B cell (primary cell): ENCODE results near the gene QTRT2. TPM values are rescaled to one million over a fixed set of nuclear protein-coding genes. Genes with fewer than 3 reads are reported as not detected.

Experiments used
- ATAC-seq: fragments of 200-7000 bp; cut with Tn5 transposase; one replicate; pipeline ENCODE4 v1.10.0; 2021; ENCODE audit warnings: low read depth, mild to moderate bottlenecking, moderate number of reproducible peaks, moderate library complexity
- CTCF ChIA-PET: fragments of 350-600 bp; sonication (Branson Sonifier 250); formaldehyde crosslinking; loops from one replicate; lab custom pipeline; 2021; ENCODE audit warnings: antibody characterized with exemption, inconsistent platforms; lab: Charles Lee
- POLR2A ChIA-PET: fragments of 350-600 bp; sonication (Branson Sonifier 250); formaldehyde crosslinking; loops from one replicate; lab custom pipeline; 2021; ENCODE audit warnings: antibody characterized with exemption; lab: Charles Lee
- DNase-seq: peaks from one replicate; pipeline ENCODE4 v3.0.0; 2013
- H2AFZ ChIP-seq: 2 replicates; pipeline ENCODE4 v1.6.1; 2012; ENCODE audit warnings: mild to moderate bottlenecking, low read depth, low read length; ENCODE audit not compliant: insufficient read depth, poor library complexity, severe bottlenecking
- H3K27ac ChIP-seq, 2 donors: 1 replicate in 1 of 2; 2 replicates in 1 of 2; pipeline ENCODE4 v1.5.1; 2012 to 2013; ENCODE audit warnings: low read length in 2 of 2, mild to moderate bottlenecking in 2 of 2, moderate library complexity in 1 of 2
- H3K27me3 ChIP-seq, 4 experiments: fragments of 200-600 bp in 1 of 4; sonication (generic) in 1 of 4; replicated peaks in 1 of 4; 1 replicate in 2 of 4; 2 replicates in 2 of 4; pipeline versions ENCODE4 v1.6.1 to v1.7.0; 2013 to 2016; ENCODE audit warnings: low read length in 3 of 4, mild to moderate bottlenecking in 2 of 4, mixed read lengths in 1 of 4, moderate library complexity in 1 of 4; ENCODE audit not compliant: insufficient read depth in 4 of 4, control insufficient read depth in 3 of 4; ENCODE audit errors: control extremely low read depth in 1 of 4
- H3K36me3 ChIP-seq, 2 experiments: replicated peaks in 1 of 2; 1 replicate in 1 of 2; 2 replicates in 1 of 2; pipeline versions ENCODE4 v1.6.1 to v1.7.1; 2013; ENCODE audit warnings: low read length in 1 of 2; ENCODE audit not compliant: insufficient read depth in 2 of 2, control insufficient read depth in 1 of 2; ENCODE audit errors: control extremely low read depth in 1 of 2, extremely low read depth in 1 of 2
- H3K4me1 ChIP-seq, 2 donors: fragments of 200-600 bp in 1 of 2; sonication (generic) in 1 of 2; 1 replicate in 1 of 2; 2 replicates in 1 of 2; pipeline versions ENCODE4 v1.5.1 to v1.6.1; 2013 to 2017; ENCODE audit warnings: low read length in 2 of 2; ENCODE audit not compliant: control insufficient read depth in 2 of 2, insufficient read depth in 2 of 2
- H3K4me2 ChIP-seq: replicated peaks from 2 replicates; pipeline ENCODE3; 2012; ENCODE audit warnings: mild to moderate bottlenecking, low read depth, low read length; ENCODE audit not compliant: poor library complexity, severe bottlenecking
- H3K4me3 ChIP-seq, 5 experiments: fragments of 200-600 bp in 1 of 5; sonication (generic) in 1 of 5; 1 replicate in 3 of 5; 2 replicates in 2 of 5; pipeline versions ENCODE4 v1.5.1 to v1.7.0; 2011 to 2016; ENCODE audit warnings: low read length in 4 of 5, mild to moderate bottlenecking in 4 of 5, low read depth in 2 of 5, control low read depth in 1 of 5, moderate library complexity in 1 of 5; ENCODE audit not compliant: insufficient read depth in 1 of 5; ENCODE audit errors: control extremely low read depth in 1 of 5, extremely low read depth in 1 of 5
- H3K79me2 ChIP-seq: fragments of 200-600 bp; sonication (generic); one replicate; pipeline ENCODE4 v1.6.0; 2016; ENCODE audit warnings: low read length; ENCODE audit not compliant: control insufficient read depth, insufficient read depth
- H3K9ac ChIP-seq: fragments of 200-600 bp; sonication (generic); 2 replicates; pipeline ENCODE4 v1.6.1; 2017; ENCODE audit warnings: mild to moderate bottlenecking, low read length, moderate library complexity
- H3K9me3 ChIP-seq, 3 donors: one replicate each; pipeline versions ENCODE4 v1.6.1 to v1.7.1; 2013; ENCODE audit warnings: low read length in 2 of 3; ENCODE audit not compliant: control insufficient read depth in 2 of 3, insufficient read depth in 1 of 3; ENCODE audit errors: control extremely low read depth in 1 of 3
- H4K20me1 ChIP-seq: 2 replicates; pipeline ENCODE4 v1.6.0; 2012; ENCODE audit warnings: mild to moderate bottlenecking, low read length; ENCODE audit not compliant: insufficient read depth, control insufficient read depth, poor library complexity, severe bottlenecking
- H3K27ac Mint-ChIP-seq: one replicate; pipeline ENCODE4 v1.8.0; 2021; ENCODE audit warnings: mixed read lengths
- H3K27me3 Mint-ChIP-seq: one replicate; pipeline ENCODE4 v1.8.0; 2021; ENCODE audit warnings: mixed read lengths
- H3K4me1 Mint-ChIP-seq: one replicate; pipeline ENCODE4 v1.8.0; 2021; ENCODE audit warnings: mixed read lengths
- H3K4me3 Mint-ChIP-seq: one replicate; pipeline ENCODE4 v1.8.0; 2021; ENCODE audit warnings: mixed read lengths
- H3K9me3 Mint-ChIP-seq: one replicate; pipeline ENCODE4 v1.8.0; 2022; ENCODE audit warnings: mixed read lengths; ENCODE audit not compliant: insufficient read depth
- EZH2 ChIP-seq: IDR thresholded peaks from 2 replicates; pipeline ENCODE4 v1.6.1; 2012; ENCODE audit warnings: borderline replicate concordance, low read depth, mild to moderate bottlenecking, moderate library complexity, low read length; ENCODE audit not compliant: insufficient read depth, poor library complexity, severe bottlenecking
- WGBS: methylation state at CpG from one replicate; pipeline ENCODE4 v1.1.5; 2013; ENCODE audit warnings: missing lambda C conversion rate; ENCODE audit not compliant: insufficient coverage; 5-methylcytosine and 5-hydroxymethylcytosine counted together
- intact Hi-C: fragments of 100-400 bp; cut with micrococcal nuclease; formaldehyde crosslinking; loops from one replicate; pipeline ENCODE4 v1.10.0; 2022
- polyA plus RNA-seq: library from polyadenylated mRNA; depleted of rRNA; stranded (reverse); fragments of >200 nt; gene quantifications from 2 replicates; pipeline ENCODE4 v1.2.3, GENCODE V29; 2012
- total RNA-seq, 2 donors: library from RNA; stranded (reverse); fragments of 120-200 nt in 1 of 2; gene quantifications; 1 replicate in 1 of 2; 2 replicates in 1 of 2; pipeline versions ENCODE4 v1.2.3 to v1.2.4, GENCODE V29; 2013 to 2022
- TF ChIP-seq, protein P1 (sequence below): fragments of 200-600 bp; IDR thresholded peaks from one replicate; pipeline ENCODE4 v1.8.0; 2022; ENCODE audit warnings: antibody characterized with exemption, mild to moderate bottlenecking

The QTRT2 gene
- total and polyA plus RNA-seq, 2 donors (not counting 1 experiment from before 2014, with no cell fraction given): 15.8 to 59.5 TPM

- Mint-ChIP-seq H3K4me1 (no peaks in the 10 kb centered on the region), H3K27ac (no peak overlapping the region), H3K9me3 (peaks cover 2% of the 10 kb centered on the region), H3K4me3 (no peak overlapping the region), H3K27me3 (peaks cover 3% of the 10 kb centered on the region)
- no peak for TF ChIP-seq EZH2
- TF ChIP-seq, protein P1, sequence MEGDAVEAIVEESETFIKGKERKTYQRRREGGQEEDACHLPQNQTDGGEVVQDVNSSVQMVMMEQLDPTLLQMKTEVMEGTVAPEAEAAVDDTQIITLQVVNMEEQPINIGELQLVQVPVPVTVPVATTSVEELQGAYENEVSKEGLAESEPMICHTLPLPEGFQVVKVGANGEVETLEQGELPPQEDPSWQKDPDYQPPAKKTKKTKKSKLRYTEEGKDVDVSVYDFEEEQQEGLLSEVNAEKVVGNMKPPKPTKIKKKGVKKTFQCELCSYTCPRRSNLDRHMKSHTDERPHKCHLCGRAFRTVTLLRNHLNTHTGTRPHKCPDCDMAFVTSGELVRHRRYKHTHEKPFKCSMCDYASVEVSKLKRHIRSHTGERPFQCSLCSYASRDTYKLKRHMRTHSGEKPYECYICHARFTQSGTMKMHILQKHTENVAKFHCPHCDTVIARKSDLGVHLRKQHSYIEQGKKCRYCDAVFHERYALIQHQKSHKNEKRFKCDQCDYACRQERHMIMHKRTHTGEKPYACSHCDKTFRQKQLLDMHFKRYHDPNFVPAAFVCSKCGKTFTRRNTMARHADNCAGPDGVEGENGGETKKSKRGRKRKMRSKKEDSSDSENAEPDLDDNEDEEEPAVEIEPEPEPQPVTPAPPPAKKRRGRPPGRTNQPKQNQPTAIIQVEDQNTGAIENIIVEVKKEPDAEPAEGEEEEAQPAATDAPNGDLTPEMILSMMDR: no peak
- H3K27me3 ChIP-seq: no peaks in the 10 kb centered on the region
- H3K4me1 ChIP-seq: no peaks in the 10 kb centered on the region
- H3K9me3 ChIP-seq: peaks cover 0 to 3% (median 0%) of the 10 kb centered on the region in 3 donors
- peaks cover 11 to 30% of the 10 kb centered on the region in 2 experiments for H3K36me3 ChIP-seq
- no peak overlapping the region for H3K27ac ChIP-seq
- no peak overlapping the region for H3K4me3 ChIP-seq
- H3K9ac ChIP-seq: no peak overlapping the region
- no peak overlapping the region for H2AFZ ChIP-seq
- no peak for ATAC-seq
- no peak for DNase-seq
- H3K4me2 ChIP-seq: no peak overlapping the region
- POLR2A ChIA-PET: no interaction called here
- intact Hi-C loops: no loop called here
- H3K79me2 ChIP-seq: no peaks in the 10 kb centered on the region
- no peaks in the 10 kb centered on the region for H4K20me1 ChIP-seq
- CTCF ChIA-PET: interaction anchor here (0.9 kb wide), 1 partner anchor 109 kb away, joined by 3 read pairs; no protein-coding TSS in a partner anchor
Measured at GRCh38 chr3:114089675-114090074, 33.1 kb downstream of the QTRT2 start.

GRCh38 chr3:114092151-114093015, 35.8 kb downstream of the QTRT2 start:
- no peak for ATAC-seq
- no peak overlapping the region for H3K4me3 Mint-ChIP-seq
- CTCF ChIA-PET: interaction anchor here (0.5 kb wide), 1 partner anchor 631 kb away, joined by 3 read pairs; no protein-coding TSS in a partner anchor
- H3K79me2 ChIP-seq: no peaks in the 10 kb centered on the region
- H3K9me3 Mint-ChIP-seq: peaks cover 2% of the 10 kb centered on the region
- intact Hi-C loops: no loop called here
- H3K4me2 ChIP-seq: no peak overlapping the region
- no peak for TF ChIP-seq EZH2
- peaks cover 0 to 3% (median 0%) of the 10 kb centered on the region in 3 donors for H3K9me3 ChIP-seq
- no peak overlapping the region for H3K27ac ChIP-seq
- peaks cover 3% of the 10 kb centered on the region for H3K27me3 Mint-ChIP-seq
- H3K4me3 ChIP-seq: no peak overlapping the region
- H2AFZ ChIP-seq: peak overlapping the region; percentile 23
- peaks cover 1 to 6% of the 10 kb centered on the region in 2 experiments for H3K36me3 ChIP-seq
- no peaks in the 10 kb centered on the region for H4K20me1 ChIP-seq
- POLR2A ChIA-PET: interaction anchor here (0.7 kb wide), 1 partner anchor 319 kb away, joined by 4 read pairs; no protein-coding TSS in a partner anchor
- no peaks in the 10 kb centered on the region for H3K4me1 Mint-ChIP-seq
- H3K27ac Mint-ChIP-seq: no peak overlapping the region
- no peaks in the 10 kb centered on the region for H3K4me1 ChIP-seq
- no peak for DNase-seq
- H3K9ac ChIP-seq: no peak overlapping the region
- H3K27me3 ChIP-seq: no peaks in the 10 kb centered on the region
- WGBS: 54% methylated on average over 12 of the region's 13 CpGs
